Smooth muscle cell (in vitro differentiated cells): Measurements from ENCODE around the gene DUS2. TPM values are rescaled to one million over a fixed set of nuclear protein-coding genes. Genes with fewer than 3 reads are reported as not detected.

Experiments
- DNase-seq: peaks from one replicate; lab custom pipeline; 2025; ENCODE audit not compliant: unreplicated experiment; lab: John Stamatoyannopoulos, UW
- H2AFZ ChIP-seq: fragments of 200-600 bp; sonication (generic); 2 replicates; pipeline ENCODE4 v1.6.0; 2016; ENCODE audit warnings: antibody characterized with exemption, low read depth, mild to moderate bottlenecking
- H3F3A ChIP-seq: fragments of 200-600 bp; sonication (generic); 2 replicates; pipeline ENCODE4 v1.6.0; 2017; ENCODE audit warnings: antibody characterized with exemption, low read depth
- H3K27ac ChIP-seq: fragments of 200-600 bp; sonication (generic); 2 replicates; pipeline ENCODE4 v1.5.1; 2016; ENCODE audit warnings: low read depth, mild to moderate bottlenecking
- H3K27me3 ChIP-seq: fragments of 200-600 bp; sonication (generic); 2 replicates; pipeline ENCODE4 v1.6.1; 2016; ENCODE audit warnings: low read depth, mild to moderate bottlenecking
- H3K36me3 ChIP-seq: fragments of 200-600 bp; sonication (generic); 2 replicates; pipeline ENCODE4 v1.5.1; 2016; ENCODE audit warnings: low read depth
- H3K4me1 ChIP-seq: fragments of 200-600 bp; sonication (generic); 2 replicates; pipeline ENCODE4 v1.5.1; 2016; ENCODE audit warnings: low read depth
- H3K4me2 ChIP-seq: fragments of 200-600 bp; sonication (generic); 2 replicates; pipeline ENCODE4 v1.6.0; 2016; ENCODE audit warnings: mild to moderate bottlenecking
- H3K4me3 ChIP-seq: fragments of 200-600 bp; sonication (generic); 2 replicates; pipeline ENCODE4 v1.5.1; 2016; ENCODE audit warnings: mild to moderate bottlenecking
- H3K79me2 ChIP-seq: fragments of 200-600 bp; sonication (generic); 2 replicates; pipeline ENCODE4 v1.6.0; 2016; ENCODE audit warnings: low read depth, mild to moderate bottlenecking
- H3K9ac ChIP-seq: fragments of 200-600 bp; sonication (generic); 2 replicates; pipeline ENCODE4 v1.6.0; 2016; ENCODE audit warnings: low read depth
- H3K9me3 ChIP-seq: fragments of 200-600 bp; sonication (generic); replicated peaks from 2 replicates; pipeline ENCODE4 v1.5.1; 2016; ENCODE audit warnings: low read depth
- H4K20me1 ChIP-seq: fragments of 200-600 bp; sonication (generic); 2 replicates; pipeline ENCODE4 v1.6.0; 2016; ENCODE audit warnings: low read depth
- CTCF ChIP-seq: fragments of 200-600 bp; sonication (generic); IDR thresholded peaks from 2 replicates; pipeline ENCODE4 v1.5.1; 2017; ENCODE audit warnings: borderline replicate concordance, mild to moderate bottlenecking, antibody characterized with exemption; ENCODE audit not compliant: insufficient read depth, poor library complexity, severe bottlenecking
- WGBS: methylation state at CpG from one replicate; pipeline ENCODE4 v1.1.7; 2016; ENCODE audit warnings: low lambda C conversion rate; 5-methylcytosine and 5-hydroxymethylcytosine counted together
- polyA plus RNA-seq: library from polyadenylated mRNA; unstranded; fragments of >200 nt; fragmentation: Nextera tagmentation; extraction: Ambion mirVana; gene quantifications from 2 replicates; pipeline ENCODE4 v1.2.1, GENCODE V29; 2016
- total RNA-seq: library from RNA; depleted of rRNA; stranded (reverse); fragments of >200 nt; gene quantifications from 2 replicates; pipeline ENCODE4 v1.2.3, GENCODE V29; 2014

The DUS2 gene
- total and polyA plus RNA-seq, 2 experiments from 2014 or later = 12.1 to 23.5 TPM

DNA sequence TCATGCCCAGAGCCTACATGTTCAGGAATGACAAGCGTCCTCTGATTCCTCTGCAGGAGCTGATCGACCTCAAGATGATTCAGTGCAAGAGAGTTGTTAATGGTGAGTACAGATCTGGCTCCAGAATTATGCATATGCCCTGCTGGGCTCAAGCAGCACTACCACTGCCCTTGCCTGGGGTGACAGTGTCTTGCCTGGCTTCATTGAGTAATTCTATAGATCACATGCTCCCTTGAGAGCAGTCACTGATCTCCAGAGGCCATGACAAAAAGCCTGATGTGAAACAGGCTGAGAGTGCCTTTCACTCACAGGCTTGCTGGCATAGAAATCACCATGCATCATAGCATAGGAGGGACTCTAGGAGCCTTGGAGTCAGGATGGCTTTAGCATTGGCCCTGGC lies 26.4 kb downstream of the DUS2 start:
- 96% methylated on average over 2 of the region's 2 CpGs for WGBS
- no peaks in the 10 kb centered on the region for H3K4me1 ChIP-seq

DNA sequence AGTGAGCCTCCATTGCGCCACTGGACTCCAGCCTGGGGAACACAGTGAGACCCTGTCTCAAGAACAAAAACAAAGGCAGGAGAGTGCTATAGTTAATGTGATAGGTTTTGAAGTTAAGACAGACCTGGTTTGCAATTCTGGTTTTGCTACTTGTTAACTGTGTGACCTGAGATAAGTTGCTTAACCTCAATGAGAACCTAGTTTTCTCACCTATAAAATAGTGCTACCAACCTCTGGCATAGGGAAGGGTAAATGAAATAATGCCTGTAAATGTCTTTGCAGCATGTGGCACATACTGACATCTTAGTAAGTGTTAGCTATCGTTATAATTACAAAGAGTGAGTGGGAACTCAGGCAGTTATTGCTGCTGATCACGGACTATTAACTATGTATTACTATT lies 32.3 kb downstream of the DUS2 start:
- H3K9ac ChIP-seq = no peak overlapping the region
- no peaks in the 10 kb centered on the region for H3K79me2 ChIP-seq
- no peak overlapping the region for H3K4me3 ChIP-seq
- no peak for DNase-seq
- H4K20me1 ChIP-seq = no peaks in the 10 kb centered on the region
- H2AFZ ChIP-seq = no peak overlapping the region
- peaks cover 3% of the 10 kb centered on the region for H3K36me3 ChIP-seq
- no peak overlapping the region for H3K27ac ChIP-seq
- no peaks in the 10 kb centered on the region for H3F3A ChIP-seq
- WGBS = 96% methylated on average over 3 of the region's 3 CpGs
- no peaks in the 10 kb centered on the region for H3K9me3 ChIP-seq
- H3K4me2 ChIP-seq = no peak overlapping the region
- TF ChIP-seq CTCF = no peak
- no peaks in the 10 kb centered on the region for H3K27me3 ChIP-seq
- no peaks in the 10 kb centered on the region for H3K4me1 ChIP-seq

More for the DNA sequence above, 26.4 kb downstream of the DUS2 start:
- no peak overlapping the region for H2AFZ ChIP-seq
- no peak overlapping the region for H3K27ac ChIP-seq
- H3K9ac ChIP-seq = no peak overlapping the region
- no peaks in the 10 kb centered on the region for H4K20me1 ChIP-seq
- DNase-seq = no peak
- H3K9me3 ChIP-seq = no peaks in the 10 kb centered on the region
- H3F3A ChIP-seq = no peaks in the 10 kb centered on the region
- no peak overlapping the region for H3K4me3 ChIP-seq
- H3K79me2 ChIP-seq = no peaks in the 10 kb centered on the region
- no peak overlapping the region for H3K4me2 ChIP-seq
- no peaks in the 10 kb centered on the region for H3K36me3 ChIP-seq
- H3K27me3 ChIP-seq = no peaks in the 10 kb centered on the region
- TF ChIP-seq CTCF = no peak

DNA sequence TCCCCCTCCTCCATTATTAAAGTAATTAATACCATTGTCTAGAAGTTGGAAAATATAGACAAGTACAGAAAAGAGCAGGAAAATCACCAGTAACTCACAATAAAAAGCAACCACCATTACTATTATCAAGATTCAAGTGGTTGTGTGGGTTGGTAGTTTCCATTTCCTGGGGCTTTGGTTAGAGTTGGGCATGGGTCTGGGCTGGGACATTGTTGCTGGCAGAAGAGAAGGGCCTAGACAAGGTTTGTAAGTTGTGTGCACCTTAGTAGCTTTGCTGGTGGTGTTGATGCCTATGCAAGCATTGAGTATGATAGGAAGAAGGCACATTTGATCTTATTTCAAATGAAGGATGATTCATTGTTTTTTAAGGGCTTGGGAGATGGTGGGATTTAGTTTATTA lies 36.7 kb downstream of the DUS2 start:
- Histone ChIP-seq H3K4me3 (no peak overlapping the region), H3F3A (no peaks in the 10 kb centered on the region), H3K79me2 (no peaks in the 10 kb centered on the region), H3K9ac (no peak overlapping the region), H3K4me2 (no peak overlapping the region), H3K27me3 (no peaks in the 10 kb centered on the region), H4K20me1 (no peaks in the 10 kb centered on the region), H3K27ac (no peak overlapping the region), H3K36me3 (peaks cover 3% of the 10 kb centered on the region), H3K9me3 (no peaks in the 10 kb centered on the region), H3K4me1 (no peaks in the 10 kb centered on the region), H2AFZ (no peak overlapping the region)
- DNase-seq = no peak
- TF ChIP-seq CTCF = no peak

GRCh38 chr16:68061396-68061795 lies 38.3 kb downstream of the DUS2 start:
- DNase-seq = no peak
- WGBS = 96% methylated on average over 3 of the region's 3 CpGs
- TF ChIP-seq CTCF = no peak
- no peaks in the 10 kb centered on the region for H3K9me3 ChIP-seq
- no peaks in the 10 kb centered on the region for H3K27me3 ChIP-seq
- no peak overlapping the region for H3K4me2 ChIP-seq
- no peak overlapping the region for H3K9ac ChIP-seq
- H3F3A ChIP-seq = no peaks in the 10 kb centered on the region
- no peak overlapping the region for H3K27ac ChIP-seq
- no peaks in the 10 kb centered on the region for H3K4me1 ChIP-seq
- no peaks in the 10 kb centered on the region for H3K79me2 ChIP-seq
- H4K20me1 ChIP-seq = no peaks in the 10 kb centered on the region
- H3K36me3 ChIP-seq = peaks cover 3% of the 10 kb centered on the region
- H2AFZ ChIP-seq = no peak overlapping the region
- H3K4me3 ChIP-seq = no peak overlapping the region
